Tibial nerve (tissue), 4 donors: Measurements from ENCODE around the gene ZNF618.

ENCODE experiments used
- EP300 ChIP-seq, 2 donors: sonication (generic); formaldehyde crosslinking; IDR thresholded peaks; one replicate each; pipeline ENCODE4 v1.6.1; 2017; ENCODE audit warnings: antibody characterized with exemption in 2 of 2, mild to moderate bottlenecking in 1 of 2
- TF ChIP-seq, protein P1 (sequence below), 5 experiments: fragments of 200-600 bp in 3 of 5; fragments of 450-650 bp in 2 of 5; sonication (generic) in 3 of 5; IDR thresholded peaks; one replicate each; pipeline ENCODE4 v1.5.1; 2016 to 2019; ENCODE audit warnings: antibody characterized with exemption in 5 of 5, mild to moderate bottlenecking in 3 of 5, moderate library complexity in 2 of 5

DNA sequence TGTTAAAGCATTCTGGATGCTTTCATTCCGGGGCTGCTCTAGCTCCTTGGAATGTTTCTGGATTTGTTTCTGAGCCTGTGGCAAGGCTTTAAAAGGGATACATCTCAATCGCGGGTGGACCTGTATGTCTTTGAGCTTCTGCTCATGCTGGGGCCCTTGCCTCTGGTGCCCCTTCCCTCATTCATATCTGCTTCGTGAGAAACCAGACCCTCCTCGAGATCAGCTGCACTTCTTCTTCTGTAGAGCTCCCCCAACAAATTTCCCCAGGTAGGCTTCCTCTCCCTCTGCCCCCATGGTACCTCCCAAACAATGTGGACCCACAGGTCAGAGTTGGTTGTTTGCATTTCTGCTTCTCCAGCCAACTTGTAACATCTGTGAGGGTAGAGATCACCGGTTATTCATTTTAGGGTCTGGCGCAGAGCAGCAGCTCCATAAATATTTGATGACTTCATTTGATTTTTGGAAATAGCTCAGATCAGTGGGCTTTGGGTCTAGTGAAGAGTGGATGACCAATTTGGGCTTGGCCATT is 6.6 kb downstream of the ZNF618 start:
- TF ChIP-seq EP300 (IDR thresholded peaks at IDR 0.05), result no peak
- TF ChIP-seq, protein P1, sequence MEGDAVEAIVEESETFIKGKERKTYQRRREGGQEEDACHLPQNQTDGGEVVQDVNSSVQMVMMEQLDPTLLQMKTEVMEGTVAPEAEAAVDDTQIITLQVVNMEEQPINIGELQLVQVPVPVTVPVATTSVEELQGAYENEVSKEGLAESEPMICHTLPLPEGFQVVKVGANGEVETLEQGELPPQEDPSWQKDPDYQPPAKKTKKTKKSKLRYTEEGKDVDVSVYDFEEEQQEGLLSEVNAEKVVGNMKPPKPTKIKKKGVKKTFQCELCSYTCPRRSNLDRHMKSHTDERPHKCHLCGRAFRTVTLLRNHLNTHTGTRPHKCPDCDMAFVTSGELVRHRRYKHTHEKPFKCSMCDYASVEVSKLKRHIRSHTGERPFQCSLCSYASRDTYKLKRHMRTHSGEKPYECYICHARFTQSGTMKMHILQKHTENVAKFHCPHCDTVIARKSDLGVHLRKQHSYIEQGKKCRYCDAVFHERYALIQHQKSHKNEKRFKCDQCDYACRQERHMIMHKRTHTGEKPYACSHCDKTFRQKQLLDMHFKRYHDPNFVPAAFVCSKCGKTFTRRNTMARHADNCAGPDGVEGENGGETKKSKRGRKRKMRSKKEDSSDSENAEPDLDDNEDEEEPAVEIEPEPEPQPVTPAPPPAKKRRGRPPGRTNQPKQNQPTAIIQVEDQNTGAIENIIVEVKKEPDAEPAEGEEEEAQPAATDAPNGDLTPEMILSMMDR (IDR thresholded peaks at IDR 0.05), result no peak
